DOHH2 (cell line): ENCODE data around the gene MYBPC3.

Source experiments
- H3F3A ChIP-seq: fragments of 200-600 bp; sonication (generic), shearing (Covaris generic); 2 replicates; pipeline ENCODE4 v1.6.0; 2016; ENCODE audit warnings: antibody characterized with exemption, mild to moderate bottlenecking; ENCODE audit not compliant: control insufficient read depth, insufficient read depth
- H3K27ac ChIP-seq: fragments of 200-600 bp; sonication (generic); 2 replicates; pipeline ENCODE4 v1.5.1; 2014; ENCODE audit warnings: low read depth, mild to moderate bottlenecking, low read length, moderate library complexity
- H3K27me3 ChIP-seq: fragments of 200-600 bp; sonication (generic); 2 replicates; pipeline ENCODE4 v1.6.1; 2014; ENCODE audit warnings: mild to moderate bottlenecking, low read length, mixed read lengths; ENCODE audit not compliant: control insufficient read depth
- H3K36me3 ChIP-seq: fragments of 200-600 bp; sonication (generic); 2 replicates; pipeline ENCODE4 v1.6.1; 2014; ENCODE audit warnings: mild to moderate bottlenecking, low read length, moderate library complexity, mixed read lengths; ENCODE audit not compliant: control insufficient read depth
- H3K4me1 ChIP-seq: fragments of 200-600 bp; sonication (generic); 2 replicates; pipeline ENCODE4 v1.6.1; 2014; ENCODE audit warnings: mild to moderate bottlenecking, low read length, mixed read lengths; ENCODE audit not compliant: control insufficient read depth
- H3K4me2 ChIP-seq: fragments of 200-600 bp; sonication (generic); 2 replicates; pipeline ENCODE4 v1.6.0; 2014; ENCODE audit warnings: mild to moderate bottlenecking, low read length, moderate library complexity
- H3K4me3 ChIP-seq: fragments of 200-600 bp; sonication (generic); 2 replicates; pipeline ENCODE4 v1.5.1; 2014; ENCODE audit warnings: mild to moderate bottlenecking, low read length, mixed read lengths
- H3K79me2 ChIP-seq: fragments of 200-600 bp; sonication (generic); 2 replicates; pipeline ENCODE4 v1.6.1; 2014; ENCODE audit warnings: mild to moderate bottlenecking, low read length, mixed read lengths; ENCODE audit not compliant: control insufficient read depth
- H3K9me2 ChIP-seq: fragments of 200-600 bp; sonication (generic); replicated peaks from 2 replicates; pipeline ENCODE4 v1.6.1; 2014; ENCODE audit warnings: mild to moderate bottlenecking, low read length, mixed read lengths; ENCODE audit not compliant: control insufficient read depth
- H3K9me3 ChIP-seq: fragments of 200-600 bp; sonication (generic); 2 replicates; pipeline ENCODE4 v1.6.1; 2014; ENCODE audit warnings: antibody characterized with exemption, low read length, mixed read lengths; ENCODE audit not compliant: control insufficient read depth, insufficient read depth
- H4K20me1 ChIP-seq: fragments of 200-600 bp; sonication (generic); 2 replicates; pipeline ENCODE4 v1.6.0; 2014; ENCODE audit warnings: low read depth, mild to moderate bottlenecking, antibody characterized with exemption, low read length, moderate library complexity; ENCODE audit not compliant: control insufficient read depth, insufficient read depth
- CTCF ChIP-seq: fragments of 200-600 bp; sonication (generic); IDR thresholded peaks from one replicate; pipeline ENCODE4 v1.5.1; 2014; ENCODE audit warnings: antibody characterized with exemption, mild to moderate bottlenecking, low read depth, low read length; ENCODE audit not compliant: poor library complexity, severe bottlenecking
- EZH2phosphoT487 ChIP-seq: fragments of 200-600 bp; sonication (generic); IDR thresholded peaks from 2 replicates; pipeline ENCODE4 v1.6.1; 2017; ENCODE audit warnings: borderline replicate concordance, mild to moderate bottlenecking, antibody characterized with exemption, low read length, moderate library complexity, mixed read lengths

Gene MYBPC3

DNA sequence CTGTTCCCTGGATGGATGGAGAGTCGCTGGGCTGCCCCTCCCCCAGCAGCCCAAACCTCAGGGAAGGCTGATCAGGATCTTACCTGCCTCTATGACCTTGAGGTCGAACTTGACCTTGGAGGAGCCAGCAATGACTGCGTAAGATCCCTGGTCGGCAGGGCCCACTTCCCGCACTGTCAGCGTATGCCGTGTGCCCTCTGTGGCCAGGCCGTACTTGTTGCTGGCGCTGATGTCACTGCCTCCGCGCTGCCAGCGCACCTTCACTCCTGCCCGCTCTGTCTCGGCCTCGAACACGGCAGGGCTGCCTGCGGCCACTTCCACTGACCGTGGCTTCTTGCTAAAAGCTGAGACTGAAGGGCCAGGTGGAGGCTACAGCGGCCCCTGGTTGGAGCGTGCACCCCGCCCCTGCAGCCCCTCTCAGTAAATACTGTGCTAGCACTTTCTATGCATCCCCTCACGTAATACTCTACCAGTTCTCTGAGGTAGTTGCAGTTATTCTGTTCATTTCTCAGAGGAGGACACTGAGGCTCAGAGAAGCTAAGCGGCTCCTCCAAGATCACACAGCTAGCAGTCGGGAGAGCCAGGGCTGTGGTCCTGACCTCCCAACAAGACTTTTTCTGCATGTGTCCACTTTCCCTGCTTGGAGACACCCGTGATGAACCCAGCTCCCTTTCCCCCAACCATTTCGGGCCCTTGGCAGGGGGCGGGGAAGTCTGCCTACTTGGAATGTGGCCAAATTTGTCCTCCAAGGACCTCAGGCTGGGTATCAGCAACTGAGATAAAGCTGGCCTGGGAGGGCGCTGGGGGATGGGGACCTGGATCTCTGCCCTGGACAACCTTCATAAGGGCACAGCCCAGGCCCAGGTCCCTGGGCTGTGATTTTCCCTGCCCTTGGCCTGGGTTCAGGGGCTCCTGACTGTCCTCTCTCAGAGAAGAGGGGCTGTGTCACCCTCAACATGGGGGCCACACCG is 1.1 kb downstream of the MYBPC3 start:
- H3K4me2 ChIP-seq: no peak overlapping the region
- H3K4me1 ChIP-seq: no peaks in the 10 kb centered on the region; the same call in 1 of the 2 replicates
- no peaks in the 10 kb centered on the region for H4K20me1 ChIP-seq
- no peak overlapping the region for H3K4me3 ChIP-seq
- H3K9me2 ChIP-seq: no peaks in the 10 kb centered on the region
- no peaks in the 10 kb centered on the region for H3K79me2 ChIP-seq
- no peak overlapping the region for H3K27ac ChIP-seq
- TF ChIP-seq EZH2phosphoT487: no peak
- no peak for TF ChIP-seq CTCF
- no peaks in the 10 kb centered on the region for H3K27me3 ChIP-seq
- H3K9me3 ChIP-seq: no peaks in the 10 kb centered on the region
- peaks cover 9% of the 10 kb centered on the region; the same call in 1 of the 2 replicates for H3K36me3 ChIP-seq
- peaks cover 8% of the 10 kb centered on the region; the same call in 1 of the 2 replicates for H3F3A ChIP-seq

- Histone ChIP-seq H3K4me1 (no peaks in the 10 kb centered on the region; the same call in 1 of the 2 replicates), H3K4me3 (no peak overlapping the region), H3K9me2 (no peaks in the 10 kb centered on the region), H3K27me3 (no peaks in the 10 kb centered on the region), H3K9me3 (no peaks in the 10 kb centered on the region), H4K20me1 (no peaks in the 10 kb centered on the region), H3K36me3 (peaks cover 7% of the 10 kb centered on the region; the same call in 1 of the 2 replicates), H3K79me2 (no peaks in the 10 kb centered on the region), H3K4me2 (no peak overlapping the region), H3F3A (peaks cover 8% of the 10 kb centered on the region; the same call in 1 of the 2 replicates), H3K27ac (no peak overlapping the region)
- no peak for TF ChIP-seq CTCF
- TF ChIP-seq EZH2phosphoT487: no peak
These were observed 2.2 kb downstream of the MYBPC3 start for GRCh38 chr11:47350315-47350714.

DNA sequence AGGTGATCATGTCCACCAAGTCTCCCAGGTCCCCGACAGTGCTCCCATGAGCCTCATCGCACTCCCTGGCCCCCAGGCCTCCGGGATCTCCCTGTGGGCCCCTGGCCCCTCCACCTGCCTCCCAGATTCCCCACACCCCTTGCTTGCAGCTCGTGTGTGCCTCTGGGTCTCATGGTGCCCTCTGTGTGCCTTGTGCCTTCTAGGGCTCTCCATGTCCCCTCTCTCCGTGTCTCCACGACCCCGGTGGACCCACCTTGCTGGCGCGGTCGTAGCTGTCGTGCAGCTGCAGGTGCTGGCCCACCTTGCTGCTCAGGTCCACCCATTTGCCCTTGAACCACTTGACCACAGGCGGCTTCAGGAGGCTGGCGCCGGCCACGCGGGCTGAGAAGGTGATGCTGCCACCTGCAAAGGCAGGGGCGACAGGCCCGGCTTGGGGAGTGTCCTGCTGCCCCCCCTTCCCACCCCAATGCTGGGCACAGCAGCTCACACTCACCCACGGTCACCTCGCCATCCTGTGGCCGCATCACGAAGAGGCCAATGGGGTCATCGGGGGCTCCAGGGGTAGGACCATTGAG is 2.9 kb downstream of the MYBPC3 start:
- H3K4me1 ChIP-seq: no peaks in the 10 kb centered on the region; the same call in 1 of the 2 replicates
- H3K27me3 ChIP-seq: no peaks in the 10 kb centered on the region
- H3F3A ChIP-seq: peaks cover 8% of the 10 kb centered on the region; the same call in 1 of the 2 replicates
- TF ChIP-seq EZH2phosphoT487 (no peak), CTCF (no peak)
- H3K4me2 ChIP-seq: no peak overlapping the region
- no peaks in the 10 kb centered on the region for H3K9me2 ChIP-seq
- no peaks in the 10 kb centered on the region for H4K20me1 ChIP-seq
- H3K9me3 ChIP-seq: no peaks in the 10 kb centered on the region
- H3K79me2 ChIP-seq: no peaks in the 10 kb centered on the region
- no peak overlapping the region for H3K4me3 ChIP-seq
- no peak overlapping the region for H3K27ac ChIP-seq
- H3K36me3 ChIP-seq: peaks cover 4% of the 10 kb centered on the region; the same call in 1 of the 2 replicates
